SK-N-SH treated with all-trans-retinoic acid at 6 μM for 48 hours (cell line): ENCODE results near the gene ZNF100.
A peak's percentile ranks its signal among the peaks of the same experiment; 100 is the strongest.

Experiments used
- ATAC-seq: fragments of 200-7000 bp; cut with Tn5 transposase; 3 replicates; pipeline ENCODE4 v1.9.1; 2020; ENCODE audit warnings: mild to moderate bottlenecking, moderate library complexity
- BACH2 ChIP-seq: fragments of 250-450 bp; sonication (Bioruptor Pico); IDR thresholded peaks from 2 replicates; pipeline ENCODE4 v1.9.0; 2021; ENCODE audit warnings: mild to moderate bottlenecking, borderline replicate concordance
- CREB5 ChIP-seq: fragments of 250-450 bp; sonication (Bioruptor Pico); IDR thresholded peaks from 2 replicates; pipeline ENCODE4 v1.5.1; 2020; ENCODE audit warnings: low read depth, mild to moderate bottlenecking, moderate library complexity
- GLIS3 ChIP-seq: fragments of 250-450 bp; sonication (Bioruptor Pico); IDR thresholded peaks from 2 replicates; pipeline ENCODE4 v1.5.0; 2020; ENCODE audit warnings: mild to moderate bottlenecking, moderate library complexity
- ISL1 ChIP-seq: fragments of 250-450 bp; sonication (Bioruptor Pico); IDR thresholded peaks from 2 replicates; pipeline ENCODE4 v2.1.2; 2022; ENCODE audit warnings: mild to moderate bottlenecking, moderate library complexity
- OSR1 ChIP-seq: fragments of 250-450 bp; sonication (Bioruptor Pico); IDR thresholded peaks from 2 replicates; pipeline ENCODE4 v1.8.0; 2022; ENCODE audit warnings: moderate library complexity, mild to moderate bottlenecking, inconsistent platforms
- PATZ1 ChIP-seq: fragments of 250-450 bp; sonication (Bioruptor Pico); IDR thresholded peaks from 2 replicates; pipeline ENCODE4 v1.8.0; 2020; ENCODE audit warnings: mild to moderate bottlenecking, moderate library complexity, borderline replicate concordance
- POU6F1 ChIP-seq: fragments of 250-450 bp; sonication (Bioruptor Pico); IDR thresholded peaks from 2 replicates; pipeline ENCODE4 v1.8.0; 2021; ENCODE audit warnings: low read depth, mild to moderate bottlenecking, moderate library complexity, borderline replicate concordance
- PPARA ChIP-seq: fragments of 250-450 bp; sonication (Bioruptor Pico); IDR thresholded peaks from 2 replicates; pipeline ENCODE4 v1.5.0; 2020; ENCODE audit warnings: mild to moderate bottlenecking, borderline replicate concordance
- RARB ChIP-seq: fragments of 250-450 bp; sonication (Bioruptor Pico); IDR thresholded peaks from 2 replicates; pipeline ENCODE4 v1.8.0; 2021; ENCODE audit warnings: mild to moderate bottlenecking, moderate library complexity
- SNAI2 ChIP-seq: fragments of 250-450 bp; sonication (Bioruptor Pico); IDR thresholded peaks from 2 replicates; pipeline ENCODE4 v1.5.0; 2020; ENCODE audit warnings: mild to moderate bottlenecking, moderate library complexity
- TCF4 ChIP-seq: fragments of 250-450 bp; sonication (Bioruptor Pico); IDR thresholded peaks from 2 replicates; pipeline ENCODE4 v1.8.0; 2021; ENCODE audit warnings: mild to moderate bottlenecking, moderate library complexity, borderline replicate concordance
- TOX ChIP-seq: fragments of 250-450 bp; sonication (Bioruptor Pico); IDR thresholded peaks from 2 replicates; pipeline ENCODE4 v1.8.0; 2021; ENCODE audit warnings: mild to moderate bottlenecking, moderate library complexity, borderline replicate concordance
- TSHZ2 ChIP-seq: fragments of 250-450 bp; sonication (Bioruptor Pico); IDR thresholded peaks from 2 replicates; pipeline ENCODE4 v1.5.0; 2020; ENCODE audit warnings: mild to moderate bottlenecking, moderate library complexity
- ZC3H10 ChIP-seq: fragments of 250-450 bp; sonication (Bioruptor Pico); IDR thresholded peaks from 2 replicates; pipeline ENCODE4 v1.5.1; 2021; ENCODE audit warnings: mild to moderate bottlenecking, moderate library complexity
- ZFP3 ChIP-seq: fragments of 250-450 bp; sonication (Bioruptor Pico); IDR thresholded peaks from 2 replicates; pipeline ENCODE4 v1.5.0; 2020; ENCODE audit warnings: mild to moderate bottlenecking, moderate library complexity
- ZFP30 ChIP-seq: fragments of 450-650 bp; formaldehyde crosslinking; IDR thresholded peaks from 2 replicates; pipeline ENCODE4 v1.5.0; 2022; ENCODE audit warnings: mild to moderate bottlenecking, moderate library complexity
- ZNF70 ChIP-seq: fragments of 450-650 bp; formaldehyde crosslinking; IDR thresholded peaks from 2 replicates; pipeline ENCODE4 v1.5.0; 2020; ENCODE audit warnings: mild to moderate bottlenecking, moderate library complexity
- ZNF8 ChIP-seq: fragments of 450-650 bp; formaldehyde crosslinking; IDR thresholded peaks from 2 replicates; pipeline ENCODE4 v1.5.0; 2020; ENCODE audit warnings: mild to moderate bottlenecking, moderate library complexity
- TF ChIP-seq, protein P1 (sequence below): fragments of 250-450 bp; sonication (Bioruptor Pico); IDR thresholded peaks from 2 replicates; pipeline ENCODE4 v1.5.1; 2021; ENCODE audit warnings: mild to moderate bottlenecking, moderate library complexity

Gene ZNF100

DNA sequence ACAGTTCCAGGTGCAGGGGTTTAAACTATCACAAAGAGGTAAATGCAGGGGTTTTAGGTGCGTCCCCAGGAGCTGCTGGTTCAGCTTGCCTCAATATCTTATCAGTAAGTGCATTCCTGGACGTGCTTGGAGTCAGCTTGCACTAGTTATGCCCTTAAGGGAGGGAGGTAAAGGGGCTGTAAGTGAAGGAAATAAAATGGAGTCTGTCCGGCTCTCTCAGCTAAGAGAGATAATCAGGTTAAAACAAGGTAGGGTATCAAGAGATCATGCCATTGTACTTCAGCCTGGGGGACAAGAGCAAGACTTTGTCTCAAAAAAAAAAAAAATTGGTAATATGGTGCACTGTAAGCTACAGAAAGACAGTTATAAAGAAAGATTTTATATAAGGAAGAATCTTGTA is 69.7 kb downstream of the ZNF100 start:
- ATAC-seq = no peak
- TF ChIP-seq POU6F1 (CRISPR knock-in tag) (no peak), ZC3H10 (no peak), CREB5 (CRISPR knock-in tag) (no peak), ZNF70 (no peak)

- no peak for ATAC-seq
- TF ChIP-seq OSR1 (CRISPR knock-in tag) (no peak), ISL1 (CRISPR knock-in tag) (peak; percentile 27; the same call in 1 of the 2 replicates)
Observed at GRCh38 chr19:21694171-21694906, 73.0 kb downstream of the ZNF100 start.

GRCh38 chr19:21693399-21693798 is 74.0 kb downstream of the ZNF100 start:
- ATAC-seq = no peak
- TF ChIP-seq RARB (CRISPR knock-in tag) (no peak), TSHZ2 (CRISPR knock-in tag) (no peak), PATZ1 (CRISPR knock-in tag) (no peak), POU6F1 (CRISPR knock-in tag) (no peak), PPARA (CRISPR knock-in tag) (no peak), OSR1 (CRISPR knock-in tag) (no peak), ZNF8 (CRISPR knock-in tag) (no peak), ZFP30 (CRISPR knock-in tag) (no peak), TOX (CRISPR knock-in tag) (no peak), ZFP3 (CRISPR knock-in tag) (no peak), GLIS3 (CRISPR knock-in tag) (no peak), ZC3H10 (no peak), ISL1 (CRISPR knock-in tag) (no peak), SNAI2 (no peak), TCF4 (CRISPR knock-in tag) (no peak), BACH2 (CRISPR knock-in tag) (no peak)
- TF ChIP-seq, protein P1, sequence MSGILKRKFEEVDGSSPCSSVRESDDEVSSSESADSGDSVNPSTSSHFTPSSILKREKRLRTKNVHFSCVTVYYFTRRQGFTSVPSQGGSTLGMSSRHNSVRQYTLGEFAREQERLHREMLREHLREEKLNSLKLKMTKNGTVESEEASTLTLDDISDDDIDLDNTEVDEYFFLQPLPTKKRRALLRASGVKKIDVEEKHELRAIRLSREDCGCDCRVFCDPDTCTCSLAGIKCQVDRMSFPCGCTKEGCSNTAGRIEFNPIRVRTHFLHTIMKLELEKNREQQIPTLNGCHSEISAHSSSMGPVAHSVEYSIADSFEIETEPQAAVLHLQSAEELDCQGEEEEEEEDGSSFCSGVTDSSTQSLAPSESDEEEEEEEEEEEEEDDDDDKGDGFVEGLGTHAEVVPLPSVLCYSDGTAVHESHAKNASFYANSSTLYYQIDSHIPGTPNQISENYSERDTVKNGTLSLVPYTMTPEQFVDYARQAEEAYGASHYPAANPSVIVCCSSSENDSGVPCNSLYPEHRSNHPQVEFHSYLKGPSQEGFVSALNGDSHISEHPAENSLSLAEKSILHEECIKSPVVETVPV (CRISPR knock-in tag) = no peak
